A204.1 (cell line): Measurements from ENCODE around the gene CDC16.
"Not testable (repeated sequence)": the region's sequence is repeated elsewhere in the genome, so short reads cannot be mapped to it uniquely, and the experiment has no call there.

Experiments
- FAIRE-seq: peaks from 2 replicates; lab custom pipeline; 2012; peaks lifted over from hg19 to GRCh38; lab: Jason Lieb, UNC

CDC16 gene

DNA sequence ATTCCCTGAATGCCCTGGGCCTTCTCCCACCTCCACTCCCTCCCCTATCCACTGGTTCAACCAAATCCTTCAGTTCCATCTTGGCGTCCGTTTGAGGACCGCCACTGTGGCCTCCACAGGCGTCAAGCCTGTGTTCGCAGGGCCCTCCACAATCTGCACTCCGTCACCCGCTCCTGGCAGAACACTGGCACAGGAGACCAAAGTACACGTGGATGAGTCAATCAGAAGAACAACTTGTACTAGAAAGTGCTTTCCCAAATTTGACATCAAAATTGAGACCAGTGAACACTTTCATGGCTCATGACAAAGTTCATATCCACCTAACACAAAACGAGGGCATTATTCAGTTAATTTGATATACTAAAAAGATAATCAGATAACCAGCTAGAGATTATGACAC, 6.5 kb upstream of the CDC16 start:
- FAIRE-seq: no peak

DNA sequence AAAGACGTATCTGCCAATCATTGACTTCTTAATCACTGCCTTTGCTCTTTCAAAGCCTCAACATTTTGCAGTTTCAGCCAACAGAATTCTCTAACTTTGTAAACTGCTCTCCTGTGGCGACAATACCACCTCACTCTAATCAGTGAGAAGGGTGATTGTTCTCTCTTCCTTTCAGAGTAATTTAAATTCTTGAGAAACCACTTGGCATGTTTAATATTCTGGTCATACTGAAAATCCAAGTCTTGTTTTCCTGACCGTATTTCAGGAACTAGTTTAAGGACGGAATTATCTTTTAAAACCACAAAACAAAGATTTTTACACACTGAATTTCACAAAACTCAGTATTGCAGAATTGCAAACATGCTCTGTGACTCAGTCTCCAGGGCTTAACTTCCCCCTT, 5.2 kb upstream of the CDC16 start:
- no peak for FAIRE-seq

DNA sequence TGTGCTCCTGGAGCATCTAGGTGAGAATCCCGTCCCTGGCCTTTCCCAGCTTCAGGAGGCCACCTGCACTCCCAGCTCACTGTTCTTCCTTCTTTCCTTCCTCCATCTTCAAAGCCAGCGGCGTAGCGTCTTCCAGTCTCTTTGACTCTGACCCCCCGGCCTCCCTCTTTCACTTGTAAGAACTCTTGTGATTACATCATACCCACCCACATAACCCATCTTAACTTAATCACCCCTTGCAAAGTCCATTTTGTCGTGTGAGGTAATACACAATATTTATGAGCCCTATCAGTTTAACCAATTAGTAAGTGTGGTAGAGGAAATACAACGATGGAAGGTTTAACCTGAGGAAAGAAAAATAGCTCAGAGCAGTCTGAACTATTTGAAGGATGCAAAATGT, 4.6 kb upstream of the CDC16 start:
- FAIRE-seq: no peak

DNA sequence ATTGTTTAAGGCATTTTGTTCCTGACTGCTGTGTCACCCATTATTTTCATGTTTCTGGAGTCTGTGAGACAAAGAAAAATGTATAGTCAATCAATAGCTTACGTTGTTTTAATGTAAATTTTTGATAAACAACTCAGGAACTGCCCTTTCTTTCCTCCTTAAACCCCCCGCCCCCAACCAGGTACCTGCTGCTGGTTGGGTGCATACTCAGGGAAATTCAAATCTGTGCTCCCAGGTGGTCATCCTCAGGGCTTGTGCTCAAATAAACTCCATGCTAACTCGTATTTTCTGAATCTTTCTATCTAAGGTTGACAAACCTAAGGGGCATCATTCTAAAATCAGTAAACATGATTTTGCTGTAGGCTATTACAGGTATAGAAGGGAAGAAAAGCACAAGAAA, 4.1 kb upstream of the CDC16 start:
- no peak for FAIRE-seq

DNA sequence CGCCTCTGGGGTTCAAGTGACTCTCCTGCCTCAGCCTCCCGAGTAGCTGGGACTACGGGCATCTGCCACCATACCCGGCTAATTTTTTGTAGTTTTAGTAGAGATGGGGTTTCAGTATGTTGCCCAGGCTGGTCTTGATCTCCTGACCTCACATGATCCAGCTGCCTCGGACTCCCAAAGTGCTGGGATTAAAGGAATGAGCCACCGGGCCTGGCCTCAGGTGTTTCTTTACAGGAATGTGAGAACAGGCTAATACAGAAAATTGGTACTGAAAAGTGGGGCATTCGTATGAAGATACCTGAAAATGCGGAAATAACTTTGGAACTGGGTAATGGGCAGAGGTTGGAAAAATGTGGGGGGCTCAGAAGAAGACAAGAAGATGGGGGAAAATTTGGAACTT, 2.8 kb upstream of the CDC16 start:
- no peak for FAIRE-seq

DNA sequence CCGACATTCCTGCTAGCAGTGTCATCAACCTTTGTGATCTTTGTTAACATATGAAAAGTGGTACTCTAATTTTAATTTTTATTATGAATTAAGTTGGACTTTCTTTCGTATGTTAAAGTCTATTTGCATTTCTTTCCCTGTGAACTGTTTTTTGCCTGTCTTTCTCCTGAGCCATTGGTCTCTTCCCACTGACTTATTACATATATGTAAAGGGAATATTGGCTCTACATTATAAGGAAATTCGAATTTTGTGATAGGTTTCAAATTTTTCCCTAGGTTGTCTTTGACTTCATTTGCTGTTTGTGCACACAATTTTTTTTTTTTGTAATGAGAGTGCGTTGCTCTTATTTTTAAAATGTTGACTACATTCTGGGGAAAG, 442 bp upstream of the CDC16 start:
- FAIRE-seq: no peak

DNA sequence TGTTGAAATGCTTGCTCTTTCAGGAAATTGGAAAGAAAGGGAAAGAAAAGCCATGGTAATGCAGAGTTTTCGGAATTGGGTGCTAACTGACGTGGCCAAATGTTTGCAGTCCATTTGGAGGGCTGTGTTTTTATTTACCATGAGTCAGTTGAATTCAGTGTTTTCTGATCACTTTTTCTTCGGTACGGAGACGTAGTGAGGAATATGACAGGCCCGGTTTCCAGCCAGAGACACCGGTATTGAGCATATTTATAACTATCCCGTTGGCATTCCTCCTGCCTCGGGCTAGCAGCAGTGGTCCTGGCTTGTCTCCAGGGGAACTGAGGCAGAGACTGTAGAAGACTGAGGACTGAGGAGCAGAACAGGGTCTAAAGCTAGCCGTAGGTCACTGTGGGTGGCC, 1.0 kb downstream of the CDC16 start:
- FAIRE-seq: no peak

DNA sequence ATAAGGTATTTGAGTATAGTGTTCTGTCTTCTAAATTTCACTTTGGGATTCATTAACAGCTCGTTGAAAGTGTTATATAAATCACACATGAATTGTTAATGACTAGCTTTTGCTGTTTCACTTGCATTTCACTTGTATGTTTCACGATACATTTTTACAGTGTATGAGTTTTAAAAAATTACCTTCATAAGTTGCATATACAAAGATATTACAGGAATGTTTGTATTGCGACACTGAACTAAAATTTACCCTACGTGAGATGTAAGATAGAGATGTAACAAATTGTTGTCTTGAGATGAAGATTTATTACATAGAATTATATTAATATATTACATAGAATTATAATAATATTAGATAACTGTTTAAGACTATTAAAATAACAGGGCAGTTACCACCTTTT, 1.5 kb downstream of the CDC16 start:
- peak; percentile 14 for FAIRE-seq

DNA sequence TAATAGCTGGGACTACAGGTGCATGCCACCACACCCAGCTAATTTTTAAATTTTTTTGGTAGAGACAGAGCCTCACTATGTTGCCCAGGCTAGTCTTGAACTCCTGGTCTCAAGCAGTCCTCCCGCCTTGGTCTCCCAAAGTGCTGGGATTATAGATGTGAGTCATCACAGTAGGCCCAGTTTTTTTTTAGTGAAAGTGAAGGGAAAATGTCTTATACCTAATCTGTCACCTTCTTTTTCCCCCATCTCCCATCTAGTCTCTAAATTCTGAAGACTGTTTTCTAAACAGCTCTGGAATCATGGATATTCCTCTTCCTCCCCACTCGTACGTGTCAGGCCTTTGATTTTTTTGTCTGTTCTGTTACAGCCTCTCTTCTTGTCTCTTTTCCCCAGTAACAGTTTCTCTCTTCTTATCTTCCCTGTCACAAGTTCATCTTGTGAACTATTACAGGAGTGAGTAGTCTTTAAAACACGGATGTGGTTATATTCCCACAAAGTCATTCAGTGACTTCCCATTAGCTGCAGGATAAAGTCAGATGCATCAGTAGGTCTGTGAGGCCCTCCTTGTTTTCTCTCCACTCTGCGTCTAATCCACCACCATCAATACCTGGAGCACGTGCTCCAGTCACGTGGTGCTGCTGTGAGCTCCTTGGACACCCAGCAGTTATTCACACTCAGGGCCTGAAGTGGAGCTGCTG, 2.9 kb downstream of the CDC16 start:
- FAIRE-seq: no peak

DNA sequence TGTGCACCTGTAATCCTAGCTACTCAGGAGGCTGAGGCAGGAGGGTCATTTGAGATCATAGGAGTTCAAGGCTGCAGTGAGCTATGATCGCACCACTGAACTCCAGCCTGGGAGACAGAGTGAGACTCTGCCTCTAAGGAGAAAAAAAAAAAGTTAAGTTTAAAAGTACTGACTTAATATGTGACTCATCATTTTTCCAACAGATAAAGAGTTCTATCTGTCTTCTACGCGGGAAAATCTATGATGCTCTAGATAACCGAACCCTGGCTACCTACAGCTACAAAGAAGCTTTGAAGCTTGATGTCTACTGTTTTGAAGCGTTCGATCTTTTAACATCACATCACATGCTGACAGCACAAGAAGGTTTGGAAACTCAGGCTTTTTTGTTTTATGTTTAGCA, 7.2 kb downstream of the CDC16 start:
- FAIRE-seq: no peak

DNA sequence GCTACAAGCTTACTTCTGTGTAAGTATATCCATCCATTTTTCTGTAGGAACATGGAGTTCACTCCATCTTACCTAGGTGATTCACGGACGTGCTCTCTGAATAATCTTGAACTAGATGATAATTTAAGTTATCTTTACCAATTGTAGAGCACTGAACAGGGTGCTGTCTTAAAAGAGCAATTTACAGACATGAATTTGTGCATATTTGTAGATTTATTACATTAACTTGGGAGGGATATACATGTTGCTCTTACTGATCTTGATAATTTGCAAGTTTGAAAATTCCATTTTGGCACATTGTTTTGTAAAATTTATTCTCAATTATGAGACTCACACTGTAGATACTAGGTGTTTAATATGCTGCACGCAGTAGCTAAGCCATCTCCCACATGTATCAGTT, 9.3 kb downstream of the CDC16 start:
- FAIRE-seq: no peak

DNA sequence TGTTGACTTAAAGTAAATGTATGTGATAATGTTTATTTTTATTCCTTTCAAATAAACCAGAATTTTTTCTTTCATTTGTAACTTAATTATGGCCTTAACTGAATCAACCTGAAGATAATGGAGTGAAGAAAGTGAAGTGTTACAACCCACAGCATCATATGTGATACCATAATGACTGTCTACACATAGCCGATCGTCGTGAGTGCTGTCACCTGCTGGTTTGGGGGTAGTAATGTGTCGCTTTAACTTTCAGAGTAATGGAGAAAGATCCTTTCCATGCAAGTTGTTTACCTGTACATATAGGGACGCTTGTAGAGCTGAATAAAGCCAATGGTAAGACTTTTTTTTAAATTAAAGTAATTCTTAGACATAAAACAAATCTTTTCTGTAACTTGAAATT, 9.9 kb downstream of the CDC16 start:
- no peak for FAIRE-seq

DNA sequence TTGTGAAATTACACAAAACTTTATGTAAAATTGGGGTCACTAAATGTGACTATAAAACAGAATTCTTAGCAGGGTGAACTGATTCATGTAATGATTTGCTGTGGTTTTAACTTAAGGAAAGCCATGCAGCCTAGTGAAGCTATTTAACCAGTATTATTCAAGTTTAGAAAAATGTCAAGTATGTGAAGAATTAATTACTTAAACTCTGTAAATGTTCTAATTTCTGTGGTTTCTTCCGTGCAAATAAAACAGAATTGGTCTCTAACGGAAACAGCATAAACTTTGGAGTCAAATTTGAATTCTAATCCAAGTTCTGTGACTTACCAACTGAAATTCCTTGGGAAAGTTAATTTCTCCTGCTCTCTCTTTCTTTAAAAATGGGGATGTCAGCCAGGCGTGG, 13.3 kb downstream of the CDC16 start:
- FAIRE-seq: no peak

DNA sequence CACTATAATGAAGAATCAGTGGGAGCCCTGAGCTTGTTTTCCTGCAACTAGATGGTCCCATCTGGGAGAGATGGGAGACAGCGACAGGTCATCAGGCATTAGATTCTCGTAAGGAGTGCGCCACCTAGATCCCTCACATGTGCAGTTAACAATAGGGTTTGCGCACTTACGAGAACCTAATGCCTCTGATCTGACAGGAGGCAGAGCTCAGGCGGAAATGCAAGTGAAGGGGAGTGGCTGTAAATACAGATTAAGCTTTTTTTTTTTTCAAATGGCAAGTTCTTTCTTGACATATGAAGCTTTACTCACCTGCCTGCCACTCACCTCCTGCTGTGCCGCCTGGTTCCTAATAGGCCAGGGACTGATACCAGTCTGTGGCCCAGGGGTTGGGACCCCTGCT, 14.4 kb downstream of the CDC16 start:
- FAIRE-seq: no peak

DNA sequence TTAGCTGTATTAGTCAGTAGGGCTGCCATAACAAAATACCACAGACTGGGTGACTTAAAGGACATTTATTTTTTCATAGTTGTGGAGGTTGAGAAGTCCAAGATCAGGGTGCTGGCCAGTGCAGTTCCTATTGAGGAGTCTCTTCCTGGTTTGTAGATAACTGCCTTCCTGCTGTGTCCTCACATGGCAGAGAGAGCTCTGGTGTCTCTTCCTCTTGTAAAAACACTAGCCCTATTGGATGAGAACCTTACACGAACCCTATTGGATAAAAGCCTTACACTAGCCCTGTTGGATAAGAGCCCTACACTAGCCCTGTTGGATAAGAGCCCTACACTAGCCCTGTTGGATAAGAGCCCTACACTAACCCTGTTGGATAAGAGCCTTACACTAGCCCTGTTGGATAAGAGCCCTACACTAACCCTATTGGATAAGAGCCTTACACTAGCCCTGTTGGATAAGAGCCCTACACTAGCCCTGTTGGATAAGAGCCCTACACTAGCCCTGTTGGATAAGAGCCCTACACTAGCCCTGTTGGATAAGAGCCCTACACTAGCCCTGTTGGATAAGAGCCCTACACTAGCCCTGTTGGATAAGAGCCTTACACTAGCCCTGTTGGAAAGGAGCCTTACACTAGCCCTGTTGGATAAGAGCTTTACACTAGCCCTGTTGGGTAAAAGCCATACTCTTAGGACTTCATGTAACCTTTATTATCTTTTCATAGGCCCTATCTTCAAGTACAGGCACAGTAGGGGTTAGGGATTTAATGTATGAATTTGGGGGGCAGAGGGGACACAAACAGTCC, 17.1 kb downstream of the CDC16 start:
- not testable (repeated sequence) for FAIRE-seq

DNA sequence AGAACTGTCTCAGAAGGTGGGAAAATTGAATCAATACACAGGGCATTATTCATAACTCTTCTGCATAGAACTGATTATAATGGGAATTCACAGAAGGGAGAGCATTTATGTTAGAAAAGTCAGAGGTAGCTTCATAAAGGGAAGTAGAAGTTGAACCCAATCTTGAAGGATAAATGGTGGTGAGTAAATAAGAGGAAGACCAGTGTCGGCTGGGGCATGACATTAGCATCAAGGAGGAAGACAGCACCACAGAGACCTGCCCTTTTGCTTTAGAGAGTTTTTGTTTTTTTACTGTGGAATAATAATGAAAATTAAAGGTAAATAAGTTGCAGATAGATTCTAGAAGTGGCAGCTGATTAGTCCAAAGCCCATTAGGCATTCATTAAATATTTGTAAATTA, 21.9 kb downstream of the CDC16 start:
- FAIRE-seq: no peak

DNA sequence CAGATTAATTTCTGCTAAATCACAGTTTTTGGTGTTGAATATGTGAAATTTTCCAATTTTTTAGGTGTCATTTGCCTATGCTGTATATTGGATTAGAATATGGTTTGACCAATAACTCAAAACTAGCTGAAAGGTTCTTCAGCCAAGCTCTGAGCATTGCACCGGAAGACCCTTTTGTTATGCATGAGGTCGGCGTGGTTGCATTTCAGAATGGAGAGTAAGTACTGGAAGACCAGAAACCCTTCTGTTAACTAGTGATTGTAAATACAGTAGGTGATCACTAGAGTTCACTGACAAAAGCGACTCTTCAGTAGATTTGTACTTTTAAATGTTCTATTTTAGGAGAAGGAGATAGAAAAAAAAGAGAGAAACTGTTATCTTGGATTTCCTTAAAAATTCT, 22.3 kb downstream of the CDC16 start:
- no peak for FAIRE-seq

DNA sequence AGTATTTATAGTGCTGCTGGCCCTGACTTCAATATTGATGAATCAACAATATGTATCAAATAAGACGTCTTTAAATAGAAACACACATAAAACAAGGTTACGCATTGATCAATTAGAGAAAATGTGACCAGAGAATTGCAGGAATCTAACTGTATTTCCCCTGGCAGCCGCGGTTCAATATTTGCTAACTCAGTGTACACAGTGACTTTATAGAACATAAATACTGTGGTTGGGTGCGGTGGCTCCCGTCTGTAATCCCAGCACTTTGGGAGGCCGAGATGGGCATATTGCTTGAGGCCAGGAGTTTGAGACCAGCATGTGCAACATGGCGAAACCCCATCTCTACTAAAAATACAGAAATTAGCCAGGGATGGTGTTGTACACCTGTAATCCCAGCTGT, 23.9 kb downstream of the CDC16 start:
- no peak for FAIRE-seq

DNA sequence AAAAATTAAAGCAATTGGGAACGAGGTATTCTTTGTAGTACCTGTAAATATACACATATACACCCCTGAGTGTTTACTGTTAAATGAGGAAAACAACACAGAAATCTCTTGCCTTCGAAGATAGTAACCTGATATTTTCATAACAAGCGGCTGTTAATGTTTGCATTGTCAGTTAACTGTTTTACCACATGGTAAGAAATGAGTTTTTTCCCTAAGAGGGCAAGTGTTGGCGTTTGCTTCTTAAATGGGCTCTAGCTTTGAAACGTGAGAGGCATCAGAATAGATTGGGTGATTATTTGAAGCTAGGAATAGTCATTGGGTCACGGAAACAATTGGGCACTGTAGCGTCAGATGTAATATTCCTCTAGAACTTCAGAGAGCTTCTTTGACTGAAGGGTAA, 24.7 kb downstream of the CDC16 start:
- FAIRE-seq: no peak

DNA sequence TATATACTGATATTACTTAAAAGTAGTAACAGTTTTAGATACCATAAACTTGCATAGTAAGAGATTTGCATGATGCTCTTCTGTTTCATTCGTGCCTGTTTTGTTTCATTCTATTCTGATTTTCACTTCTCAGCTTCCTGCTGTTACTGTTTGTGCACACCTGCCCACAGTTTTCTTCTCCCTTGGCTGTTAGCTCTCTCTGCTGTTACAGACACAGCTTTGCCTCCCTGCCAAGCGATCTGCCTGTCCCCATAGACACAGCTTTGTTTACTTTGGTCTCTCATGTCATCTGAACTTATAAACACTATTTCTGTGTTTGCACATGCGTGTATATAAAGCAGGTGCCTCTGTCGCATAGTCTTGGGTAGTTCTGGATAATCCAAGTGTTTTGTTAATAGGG, 25.3 kb downstream of the CDC16 start:
- no peak for FAIRE-seq

DNA sequence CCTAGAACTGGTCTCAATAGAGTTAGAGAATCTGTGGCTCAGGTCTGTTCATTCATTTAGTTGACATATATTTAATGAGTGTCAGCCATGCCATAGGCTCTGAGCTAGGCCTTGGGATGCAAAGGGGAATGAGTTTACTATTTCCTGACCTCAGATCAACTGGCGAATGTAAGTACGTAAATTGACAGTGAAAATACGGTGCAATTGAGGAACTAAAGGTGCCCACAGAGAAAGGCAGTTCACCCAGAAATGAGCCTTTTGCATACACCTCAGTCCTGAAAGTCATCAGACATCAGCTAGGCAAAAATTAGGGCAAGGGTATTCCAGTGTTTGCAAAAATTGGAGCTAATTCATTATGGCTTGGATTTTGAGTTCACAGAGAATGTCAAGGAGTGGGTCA, 26.1 kb downstream of the CDC16 start:
- FAIRE-seq: no peak

DNA sequence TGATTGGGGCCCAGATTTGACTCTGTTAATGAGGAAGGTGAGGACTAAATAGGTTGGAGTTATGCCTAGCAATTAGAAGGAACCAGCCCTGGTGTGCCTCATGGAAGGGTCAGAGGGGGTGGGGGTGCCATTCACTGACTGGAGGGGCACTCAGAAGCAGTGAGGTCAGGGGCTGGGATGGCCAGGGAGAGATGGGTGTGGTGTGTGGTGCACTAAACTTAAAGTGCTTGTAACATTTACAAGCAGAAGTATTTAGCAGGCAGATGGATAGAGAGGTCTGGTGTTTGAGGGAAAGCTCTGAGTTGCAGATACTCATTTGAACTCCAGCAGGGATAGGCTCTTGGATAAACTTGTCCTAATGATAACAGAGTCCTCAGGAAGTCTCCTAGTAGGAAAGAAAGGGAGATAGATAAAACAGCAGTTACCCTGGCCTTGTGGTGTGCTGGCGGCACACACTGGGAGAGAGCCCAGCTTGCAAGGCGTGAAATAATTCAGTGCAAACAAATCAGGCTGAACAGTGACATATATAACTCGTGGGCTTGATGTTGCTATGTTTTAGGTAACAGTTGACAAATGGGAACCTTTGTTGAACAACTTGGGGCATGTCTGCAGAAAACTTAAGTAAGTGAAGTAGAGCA, 26.8 kb downstream of the CDC16 start:
- FAIRE-seq: no peak

DNA sequence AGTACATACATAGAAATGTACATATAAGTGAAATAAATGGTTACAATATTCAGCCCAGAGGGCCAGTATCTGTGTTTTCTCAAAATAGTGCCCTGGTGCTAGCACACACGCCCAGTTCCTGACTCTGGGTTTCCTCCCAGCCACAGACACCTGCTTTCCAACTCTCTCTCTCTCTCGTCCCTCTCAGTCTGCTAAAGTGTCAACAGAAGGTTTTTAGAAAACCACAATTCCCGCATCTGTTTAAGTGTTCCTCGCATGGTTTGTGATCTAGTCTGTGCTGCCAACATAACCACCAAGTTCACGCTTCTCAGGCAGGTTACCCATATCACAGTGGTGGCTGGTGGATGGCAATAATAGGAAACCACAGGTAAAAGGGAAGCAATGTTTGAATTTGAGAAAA, 28.9 kb downstream of the CDC16 start:
- FAIRE-seq: no peak

DNA sequence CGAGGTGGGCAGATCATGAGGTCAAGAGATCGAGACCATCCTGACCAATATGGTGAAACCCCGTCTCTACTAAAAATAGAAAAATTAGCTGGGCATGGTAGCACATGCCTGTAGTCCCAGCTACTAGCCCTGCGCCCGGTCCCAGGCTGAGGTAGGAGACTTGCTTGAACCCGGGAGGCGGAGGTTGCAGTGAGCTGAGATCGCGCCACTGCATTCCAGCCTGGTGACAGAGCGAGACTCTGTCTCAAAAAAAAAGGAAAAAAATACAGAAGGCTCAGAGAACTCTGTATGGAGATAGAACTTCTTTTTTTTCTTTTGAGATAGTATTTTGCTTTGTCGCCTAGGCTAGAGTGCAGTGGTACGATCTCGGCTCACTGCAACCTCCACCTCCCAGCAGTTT, 29.6 kb downstream of the CDC16 start:
- not testable (repeated sequence) for FAIRE-seq
